RWPE2 (cell line): ENCODE results near the gene OR2M2.
A peak's percentile ranks its signal among the peaks of the same experiment; 100 is the strongest.

Source experiments
- ATAC-seq: fragments of 200-7000 bp; cut with Tn5 transposase; 3 replicates; pipeline ENCODE4 v1.9.1; 2021; ENCODE audit warnings: low read depth
- DNase-seq: peaks from one replicate; pipeline ENCODE4 v3.0.0-alpha.2; 2020; ENCODE audit warnings: low spot score
- H3K27ac ChIP-seq: fragments of 450-650 bp; 2 replicates; pipeline ENCODE4 v1.5.1; 2017; ENCODE audit warnings: mild to moderate bottlenecking; ENCODE audit not compliant: poor library complexity, severe bottlenecking
- H3K27me3 ChIP-seq: fragments of 250-450 bp; sonication (Bioruptor Pico); 2 replicates; pipeline ENCODE4 v1.5.1; 2021; ENCODE audit warnings: mild to moderate bottlenecking, moderate library complexity; ENCODE audit not compliant: insufficient read depth, poor library complexity, severe bottlenecking
- H3K36me3 ChIP-seq: fragments of 250-450 bp; sonication (Bioruptor Pico); 2 replicates; pipeline ENCODE4 v1.5.1; 2020; ENCODE audit warnings: low read depth, mild to moderate bottlenecking, moderate library complexity
- H3K4me1 ChIP-seq: fragments of 250-450 bp; sonication (Bioruptor Pico); 2 replicates; pipeline ENCODE4 v1.5.1; 2021; ENCODE audit warnings: mild to moderate bottlenecking, moderate library complexity; ENCODE audit not compliant: insufficient read depth, poor library complexity, severe bottlenecking
- H3K4me3 ChIP-seq: fragments of 250-450 bp; sonication (Bioruptor Pico); 2 replicates; pipeline ENCODE4 v1.5.1; 2021; ENCODE audit warnings: mild to moderate bottlenecking, moderate library complexity; ENCODE audit not compliant: severe bottlenecking
- H3K9me3 ChIP-seq: fragments of 250-450 bp; sonication (Bioruptor Pico); 2 replicates; pipeline ENCODE4 v1.5.1; 2021; ENCODE audit warnings: mild to moderate bottlenecking, moderate library complexity; ENCODE audit not compliant: severe bottlenecking
- TF ChIP-seq, protein P1 (sequence below): fragments of 450-650 bp; IDR thresholded peaks from one replicate; pipeline ENCODE4 v1.5.1; 2017; ENCODE audit warnings: mild to moderate bottlenecking, moderate library complexity; ENCODE audit not compliant: poor library complexity, severe bottlenecking

OR2M2 gene

DNA sequence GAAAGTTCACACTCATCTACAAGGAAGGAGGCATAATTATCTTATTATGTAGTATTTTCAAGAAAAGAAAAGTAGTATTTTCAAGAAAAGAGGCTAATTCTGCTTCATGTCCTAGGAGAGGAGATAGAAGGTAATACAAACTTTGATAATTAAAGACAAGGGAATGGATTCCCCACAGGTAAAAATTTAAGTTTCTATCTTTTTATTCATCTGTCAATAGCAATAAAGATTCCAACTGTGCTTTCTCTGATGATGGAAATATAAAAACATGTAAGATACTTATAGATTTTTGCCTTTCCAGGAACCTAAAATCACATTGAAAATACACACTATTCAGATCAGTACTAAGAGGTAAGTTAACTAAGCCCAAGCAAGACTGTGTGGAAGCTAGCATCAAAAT, at the start of gene OR2M2:
Gene OR2M2, plus strand, starts transcription at position 301 of the 400 bp plus-strand sequence. CDS start 5,165 bp downstream, outside the sequence.
- Histone ChIP-seq H3K27me3 (no peaks in the 10 kb centered on the region), H3K9me3 (no peaks in the 10 kb centered on the region)

DNA sequence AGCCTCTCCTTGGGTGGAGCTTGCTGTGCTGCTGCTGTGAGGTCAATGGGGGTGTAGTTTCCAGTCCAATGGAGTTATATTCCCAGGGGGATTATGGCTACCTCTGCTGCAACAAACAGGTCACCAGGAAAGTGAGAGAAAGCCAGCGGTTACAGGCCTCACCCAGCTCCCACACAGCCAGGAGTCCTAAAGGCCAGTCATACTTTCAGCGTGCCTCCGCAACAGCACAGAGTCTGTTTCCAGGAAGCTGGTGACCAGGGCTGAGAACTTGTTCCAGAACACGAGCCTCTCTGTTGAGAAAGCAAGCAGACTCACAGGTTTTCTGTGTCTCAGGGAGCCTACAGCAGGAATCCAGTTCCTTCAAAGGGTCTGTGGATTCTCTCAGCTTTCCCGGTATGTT, 47.0 kb upstream of the OR2M2 start:
- ATAC-seq (no peak), DNase-seq (no peak)
- no peaks in the 10 kb centered on the region for H3K36me3 ChIP-seq
- no peaks in the 10 kb centered on the region for H3K9me3 ChIP-seq
- no peak overlapping the region for H3K27ac ChIP-seq
- H3K27me3 ChIP-seq, result no peaks in the 10 kb centered on the region
- no peak overlapping the region for H3K4me3 ChIP-seq
- TF ChIP-seq, protein P1, sequence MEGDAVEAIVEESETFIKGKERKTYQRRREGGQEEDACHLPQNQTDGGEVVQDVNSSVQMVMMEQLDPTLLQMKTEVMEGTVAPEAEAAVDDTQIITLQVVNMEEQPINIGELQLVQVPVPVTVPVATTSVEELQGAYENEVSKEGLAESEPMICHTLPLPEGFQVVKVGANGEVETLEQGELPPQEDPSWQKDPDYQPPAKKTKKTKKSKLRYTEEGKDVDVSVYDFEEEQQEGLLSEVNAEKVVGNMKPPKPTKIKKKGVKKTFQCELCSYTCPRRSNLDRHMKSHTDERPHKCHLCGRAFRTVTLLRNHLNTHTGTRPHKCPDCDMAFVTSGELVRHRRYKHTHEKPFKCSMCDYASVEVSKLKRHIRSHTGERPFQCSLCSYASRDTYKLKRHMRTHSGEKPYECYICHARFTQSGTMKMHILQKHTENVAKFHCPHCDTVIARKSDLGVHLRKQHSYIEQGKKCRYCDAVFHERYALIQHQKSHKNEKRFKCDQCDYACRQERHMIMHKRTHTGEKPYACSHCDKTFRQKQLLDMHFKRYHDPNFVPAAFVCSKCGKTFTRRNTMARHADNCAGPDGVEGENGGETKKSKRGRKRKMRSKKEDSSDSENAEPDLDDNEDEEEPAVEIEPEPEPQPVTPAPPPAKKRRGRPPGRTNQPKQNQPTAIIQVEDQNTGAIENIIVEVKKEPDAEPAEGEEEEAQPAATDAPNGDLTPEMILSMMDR, result no peak
- H3K4me1 ChIP-seq, result no peaks in the 10 kb centered on the region

More for the DNA sequence above, at the start of gene OR2M2:
- Histone ChIP-seq H3K4me1 (no peaks in the 10 kb centered on the region), H3K4me3 (no peak within 1 kb of the TSS), H3K36me3 (no peaks in the 10 kb centered on the region), H3K27ac (no peak within 1 kb of the TSS)
- ATAC-seq, result no peak
- no peak for DNase-seq
- TF ChIP-seq, protein P1, result no peak

GRCh38 chr1:248136811-248137210, 37.8 kb upstream of the OR2M2 start:
- H3K9me3 ChIP-seq, result no peaks in the 10 kb centered on the region

DNA sequence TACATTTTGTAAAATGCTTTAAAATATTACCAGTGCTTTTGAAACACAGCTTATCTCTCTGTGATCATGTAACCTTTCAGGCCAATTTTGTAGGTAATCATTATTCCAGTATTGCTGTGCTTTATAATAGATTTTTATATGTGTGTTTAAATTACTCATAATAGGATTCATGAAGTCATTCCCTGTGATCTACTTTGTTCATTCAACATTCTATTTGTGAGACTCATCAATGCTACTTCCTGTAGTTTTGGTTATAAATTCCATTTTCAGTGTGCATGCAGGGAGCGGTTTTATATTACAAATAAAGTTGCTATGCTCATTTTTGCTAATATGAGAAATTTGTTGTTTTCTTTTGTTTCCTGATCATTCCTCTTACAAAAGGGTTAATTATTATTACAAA, 33.8 kb upstream of the OR2M2 start:
- peak; percentile 76 for ATAC-seq
- no peak for DNase-seq
- H3K4me1 ChIP-seq, result peaks cover 11% of the 10 kb centered on the region
- H3K27ac ChIP-seq, result peak overlapping the region; percentile 64
- no peaks in the 10 kb centered on the region for H3K36me3 ChIP-seq
- no peaks in the 10 kb centered on the region for H3K9me3 ChIP-seq
- no peak overlapping the region for H3K4me3 ChIP-seq
- H3K27me3 ChIP-seq, result no peaks in the 10 kb centered on the region
- TF ChIP-seq, protein P1, result no peak

More at GRCh38 chr1:248136811-248137210, 37.8 kb upstream of the OR2M2 start:
- no peaks in the 10 kb centered on the region for H3K36me3 ChIP-seq
- no peaks in the 10 kb centered on the region for H3K27me3 ChIP-seq
- ATAC-seq (no peak), DNase-seq (no peak)
- H3K27ac ChIP-seq, result no peak overlapping the region
- peaks cover 11% of the 10 kb centered on the region for H3K4me1 ChIP-seq
- no peak overlapping the region for H3K4me3 ChIP-seq
- TF ChIP-seq, protein P1, result no peak

DNA sequence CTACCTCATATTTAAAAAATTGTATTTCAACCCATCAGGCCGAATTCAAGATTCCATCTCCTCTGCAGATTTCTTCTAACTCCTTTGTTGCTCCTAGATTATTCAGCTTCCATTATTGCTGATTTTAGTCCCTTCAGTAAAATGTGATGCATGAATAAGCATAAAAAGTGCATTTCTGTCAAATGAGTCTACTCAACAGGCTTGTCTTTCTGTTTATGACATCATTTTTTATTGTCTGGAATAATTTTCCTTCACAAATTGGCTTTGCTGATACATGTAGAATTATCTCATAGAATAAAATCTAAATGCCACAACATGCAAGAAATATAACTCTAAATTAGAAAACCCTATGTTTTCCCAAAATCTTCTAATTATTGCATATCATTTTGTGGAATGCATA, 31.3 kb upstream of the OR2M2 start:
- H3K4me3 ChIP-seq, result no peak overlapping the region
- TF ChIP-seq, protein P1, result no peak
- no peak for ATAC-seq

More for the DNA sequence above, 31.3 kb upstream of the OR2M2 start:
- Histone ChIP-seq H3K36me3 (no peaks in the 10 kb centered on the region), H3K27ac (peak overlapping the region; percentile 12), H3K4me1 (peaks cover 11% of the 10 kb centered on the region), H3K27me3 (no peaks in the 10 kb centered on the region), H3K9me3 (peaks cover 1% of the 10 kb centered on the region)
- no peak for DNase-seq
